K562 (cell line): Measurements from ENCODE around the gene SLC49A4. TPM values are rescaled to one million over a fixed set of nuclear protein-coding genes. Genes with fewer than 3 reads are reported as not detected.

Source experiments
- SNIP1 ChIP-seq: fragments of 450-650 bp; IDR thresholded peaks from 2 replicates; pipeline ENCODE4 v1.7.1; 2017; ENCODE audit warnings: low read depth, mild to moderate bottlenecking
- ZNF146 ChIP-seq: IDR thresholded peaks from one replicate; pipeline ENCODE4 v1.6.1; 2018; ENCODE audit warnings: missing compliant biosample characterization; ENCODE audit not compliant: unreplicated experiment
- polyA plus RNA-seq, 8 experiments: library from polyadenylated mRNA; depleted of rRNA in 4 of 8; stranded (reverse) in 5 of 8; unstranded in 3 of 8; fragments of >200 nt; fragmentation: Nextera tagmentation in 2 of 8; fragmentation: Illumina TruSeq in 1 of 8; extraction: Ambion mirVana in 2 of 8; extraction: Trizol in 1 of 8; gene quantifications; 2 replicates each; pipeline versions ENCODE4 v1.2.1 to v1.2.3, GENCODE V29; 2011 to 2014; ENCODE audit warnings: inconsistent platforms in 1 of 8, missing spikeins in 1 of 8
- total RNA-seq, 7 experiments: library from RNA; depleted of rRNA in 6 of 7; stranded (reverse); fragments of >200 nt in 6 of 7; fragmentation: Illumina TruSeq in 2 of 7; extraction: Trizol in 2 of 7; gene quantifications; 2 replicates each; pipeline versions ENCODE4 v1.2.1 to v1.2.3, GENCODE V29; 2011 to 2021; ENCODE audit warnings: low replicate concordance in 1 of 7
- TF ChIP-seq, protein P1 (sequence below), 2 experiments: fragments of 450-650 bp; IDR thresholded peaks; 2 replicates each; pipeline ENCODE4 v1.6.1; 2018; ENCODE audit warnings: mild to moderate bottlenecking in 2 of 2, low read depth in 1 of 2; ENCODE audit not compliant: partially characterized antibody in 2 of 2
- TF ChIP-seq, protein P2 (sequence below), 2 experiments: fragments of 450-650 bp in 1 of 2; sonication (generic) in 1 of 2; formaldehyde crosslinking in 1 of 2; IDR thresholded peaks; 2 replicates each; pipeline versions ENCODE4 v1.7.1 to v1.9.0; 2016 to 2022; ENCODE audit warnings: inconsistent platforms in 1 of 2, mild to moderate bottlenecking in 1 of 2, missing genetic modification reagents in 1 of 2
- TF ChIP-seq, protein P3 (sequence below): fragments of 250-450 bp; sonication (Bioruptor Pico); IDR thresholded peaks from 2 replicates; pipeline ENCODE4 v1.9.0; 2021; ENCODE audit warnings: mild to moderate bottlenecking, inconsistent platforms
- TF ChIP-seq, protein P4 (sequence below): fragments of 250-450 bp; sonication (Bioruptor Pico); IDR thresholded peaks from 2 replicates; pipeline ENCODE4 v1.5.0; 2020; ENCODE audit warnings: mild to moderate bottlenecking

Gene SLC49A4
- total and polyA plus RNA-seq, 9 of the 15 experiments (the other 6 are each of a cell fraction or from before 2014, with no cell fraction given): 0.15 to 1.3 (median 0.83) TPM

DNA sequence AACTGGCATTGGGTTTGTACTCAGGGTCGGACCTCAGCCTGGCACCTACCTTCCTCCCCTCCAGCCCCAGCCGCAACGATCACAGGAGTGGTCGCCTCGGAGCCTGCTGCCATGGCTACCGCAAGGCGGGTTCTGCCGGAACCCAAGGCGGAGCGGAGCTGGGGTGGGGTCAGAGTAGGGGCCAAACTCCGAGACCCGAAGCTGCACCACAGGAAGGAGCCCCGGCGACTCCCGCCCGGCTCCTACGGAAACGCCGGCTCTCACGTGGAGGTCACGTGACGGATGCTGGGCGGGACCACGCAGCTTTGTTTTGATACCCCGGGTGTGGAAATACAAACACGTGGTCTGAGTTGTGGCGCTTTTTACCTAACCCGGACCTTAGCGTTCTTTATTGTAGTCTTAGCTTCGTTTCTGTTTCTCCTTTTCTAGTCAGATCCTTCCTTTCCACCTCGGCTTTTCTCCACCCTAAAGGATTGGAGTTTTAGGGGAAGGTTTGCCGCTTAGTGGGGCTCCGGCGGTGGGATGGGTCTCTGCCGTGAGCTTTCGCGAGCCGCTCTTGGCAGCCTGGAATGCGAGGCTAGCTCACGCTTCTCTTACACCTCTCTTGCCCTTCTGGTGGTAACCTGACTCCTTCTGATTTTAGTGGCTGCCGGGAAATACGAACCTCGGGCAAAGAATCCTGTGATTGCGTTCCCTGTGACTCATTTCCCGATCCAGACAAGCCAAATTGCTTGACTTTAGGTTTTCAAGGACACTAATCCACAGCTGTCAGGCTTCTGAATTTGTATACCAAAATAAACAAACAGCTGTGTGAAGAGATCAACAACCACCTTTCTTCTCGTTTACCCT lies 1.1 kb upstream of the SLC49A4 start, which contains the start of gene HSPBAP1 (continued):
- TF ChIP-seq, protein P1, sequence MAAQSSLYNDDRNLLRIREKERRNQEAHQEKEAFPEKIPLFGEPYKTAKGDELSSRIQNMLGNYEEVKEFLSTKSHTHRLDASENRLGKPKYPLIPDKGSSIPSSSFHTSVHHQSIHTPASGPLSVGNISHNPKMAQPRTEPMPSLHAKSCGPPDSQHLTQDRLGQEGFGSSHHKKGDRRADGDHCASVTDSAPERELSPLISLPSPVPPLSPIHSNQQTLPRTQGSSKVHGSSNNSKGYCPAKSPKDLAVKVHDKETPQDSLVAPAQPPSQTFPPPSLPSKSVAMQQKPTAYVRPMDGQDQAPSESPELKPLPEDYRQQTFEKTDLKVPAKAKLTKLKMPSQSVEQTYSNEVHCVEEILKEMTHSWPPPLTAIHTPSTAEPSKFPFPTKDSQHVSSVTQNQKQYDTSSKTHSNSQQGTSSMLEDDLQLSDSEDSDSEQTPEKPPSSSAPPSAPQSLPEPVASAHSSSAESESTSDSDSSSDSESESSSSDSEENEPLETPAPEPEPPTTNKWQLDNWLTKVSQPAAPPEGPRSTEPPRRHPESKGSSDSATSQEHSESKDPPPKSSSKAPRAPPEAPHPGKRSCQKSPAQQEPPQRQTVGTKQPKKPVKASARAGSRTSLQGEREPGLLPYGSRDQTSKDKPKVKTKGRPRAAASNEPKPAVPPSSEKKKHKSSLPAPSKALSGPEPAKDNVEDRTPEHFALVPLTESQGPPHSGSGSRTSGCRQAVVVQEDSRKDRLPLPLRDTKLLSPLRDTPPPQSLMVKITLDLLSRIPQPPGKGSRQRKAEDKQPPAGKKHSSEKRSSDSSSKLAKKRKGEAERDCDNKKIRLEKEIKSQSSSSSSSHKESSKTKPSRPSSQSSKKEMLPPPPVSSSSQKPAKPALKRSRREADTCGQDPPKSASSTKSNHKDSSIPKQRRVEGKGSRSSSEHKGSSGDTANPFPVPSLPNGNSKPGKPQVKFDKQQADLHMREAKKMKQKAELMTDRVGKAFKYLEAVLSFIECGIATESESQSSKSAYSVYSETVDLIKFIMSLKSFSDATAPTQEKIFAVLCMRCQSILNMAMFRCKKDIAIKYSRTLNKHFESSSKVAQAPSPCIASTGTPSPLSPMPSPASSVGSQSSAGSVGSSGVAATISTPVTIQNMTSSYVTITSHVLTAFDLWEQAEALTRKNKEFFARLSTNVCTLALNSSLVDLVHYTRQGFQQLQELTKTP (IDR thresholded peaks at IDR 0.05; ENCODE audit: low read depth in 1 of 2, partially characterized antibody in 2 of 2): peak in 1 of 2 experiments; percentile 45
- TF ChIP-seq, protein P2, sequence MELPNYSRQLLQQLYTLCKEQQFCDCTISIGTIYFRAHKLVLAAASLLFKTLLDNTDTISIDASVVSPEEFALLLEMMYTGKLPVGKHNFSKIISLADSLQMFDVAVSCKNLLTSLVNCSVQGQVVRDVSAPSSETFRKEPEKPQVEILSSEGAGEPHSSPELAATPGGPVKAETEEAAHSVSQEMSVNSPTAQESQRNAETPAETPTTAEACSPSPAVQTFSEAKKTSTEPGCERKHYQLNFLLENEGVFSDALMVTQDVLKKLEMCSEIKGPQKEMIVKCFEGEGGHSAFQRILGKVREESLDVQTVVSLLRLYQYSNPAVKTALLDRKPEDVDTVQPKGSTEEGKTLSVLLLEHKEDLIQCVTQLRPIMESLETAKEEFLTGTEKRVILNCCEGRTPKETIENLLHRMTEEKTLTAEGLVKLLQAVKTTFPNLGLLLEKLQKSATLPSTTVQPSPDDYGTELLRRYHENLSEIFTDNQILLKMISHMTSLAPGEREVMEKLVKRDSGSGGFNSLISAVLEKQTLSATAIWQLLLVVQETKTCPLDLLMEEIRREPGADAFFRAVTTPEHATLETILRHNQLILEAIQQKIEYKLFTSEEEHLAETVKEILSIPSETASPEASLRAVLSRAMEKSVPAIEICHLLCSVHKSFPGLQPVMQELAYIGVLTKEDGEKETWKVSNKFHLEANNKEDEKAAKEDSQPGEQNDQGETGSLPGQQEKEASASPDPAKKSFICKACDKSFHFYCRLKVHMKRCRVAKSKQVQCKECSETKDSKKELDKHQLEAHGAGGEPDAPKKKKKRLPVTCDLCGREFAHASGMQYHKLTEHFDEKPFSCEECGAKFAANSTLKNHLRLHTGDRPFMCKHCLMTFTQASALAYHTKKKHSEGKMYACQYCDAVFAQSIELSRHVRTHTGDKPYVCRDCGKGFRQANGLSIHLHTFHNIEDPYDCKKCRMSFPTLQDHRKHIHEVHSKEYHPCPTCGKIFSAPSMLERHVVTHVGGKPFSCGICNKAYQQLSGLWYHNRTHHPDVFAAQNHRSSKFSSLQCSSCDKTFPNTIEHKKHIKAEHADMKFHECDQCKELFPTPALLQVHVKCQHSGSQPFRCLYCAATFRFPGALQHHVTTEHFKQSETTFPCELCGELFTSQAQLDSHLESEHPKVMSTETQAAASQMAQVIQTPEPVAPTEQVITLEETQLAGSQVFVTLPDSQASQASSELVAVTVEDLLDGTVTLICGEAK (IDR thresholded peaks at IDR 0.05): peak; percentile 47; the same call in 1 of the 2 replicates
- TF ChIP-seq, protein P2 (CRISPR knock-in tag; IDR thresholded peaks at IDR 0.05): no peak
- TF ChIP-seq, protein P3, sequence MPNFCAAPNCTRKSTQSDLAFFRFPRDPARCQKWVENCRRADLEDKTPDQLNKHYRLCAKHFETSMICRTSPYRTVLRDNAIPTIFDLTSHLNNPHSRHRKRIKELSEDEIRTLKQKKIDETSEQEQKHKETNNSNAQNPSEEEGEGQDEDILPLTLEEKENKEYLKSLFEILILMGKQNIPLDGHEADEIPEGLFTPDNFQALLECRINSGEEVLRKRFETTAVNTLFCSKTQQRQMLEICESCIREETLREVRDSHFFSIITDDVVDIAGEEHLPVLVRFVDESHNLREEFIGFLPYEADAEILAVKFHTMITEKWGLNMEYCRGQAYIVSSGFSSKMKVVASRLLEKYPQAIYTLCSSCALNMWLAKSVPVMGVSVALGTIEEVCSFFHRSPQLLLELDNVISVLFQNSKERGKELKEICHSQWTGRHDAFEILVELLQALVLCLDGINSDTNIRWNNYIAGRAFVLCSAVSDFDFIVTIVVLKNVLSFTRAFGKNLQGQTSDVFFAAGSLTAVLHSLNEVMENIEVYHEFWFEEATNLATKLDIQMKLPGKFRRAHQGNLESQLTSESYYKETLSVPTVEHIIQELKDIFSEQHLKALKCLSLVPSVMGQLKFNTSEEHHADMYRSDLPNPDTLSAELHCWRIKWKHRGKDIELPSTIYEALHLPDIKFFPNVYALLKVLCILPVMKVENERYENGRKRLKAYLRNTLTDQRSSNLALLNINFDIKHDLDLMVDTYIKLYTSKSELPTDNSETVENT (CRISPR knock-in tag): 0 out of 2 replicates have a peak, but pooled peaks have one; percentile 23
- TF ChIP-seq SNIP1 (no peak), ZNF146 (CRISPR knock-in tag) (no peak)
- TF ChIP-seq, protein P4, sequence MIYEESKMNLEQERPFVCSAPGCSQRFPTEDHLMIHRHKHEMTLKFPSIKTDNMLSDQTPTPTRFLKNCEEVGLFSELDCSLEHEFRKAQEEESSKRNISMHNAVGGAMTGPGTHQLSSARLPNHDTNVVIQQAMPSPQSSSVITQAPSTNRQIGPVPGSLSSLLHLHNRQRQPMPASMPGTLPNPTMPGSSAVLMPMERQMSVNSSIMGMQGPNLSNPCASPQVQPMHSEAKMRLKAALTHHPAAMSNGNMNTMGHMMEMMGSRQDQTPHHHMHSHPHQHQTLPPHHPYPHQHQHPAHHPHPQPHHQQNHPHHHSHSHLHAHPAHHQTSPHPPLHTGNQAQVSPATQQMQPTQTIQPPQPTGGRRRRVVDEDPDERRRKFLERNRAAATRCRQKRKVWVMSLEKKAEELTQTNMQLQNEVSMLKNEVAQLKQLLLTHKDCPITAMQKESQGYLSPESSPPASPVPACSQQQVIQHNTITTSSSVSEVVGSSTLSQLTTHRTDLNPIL (CRISPR knock-in tag): no peak
